ENCODE measurements around the gene NECAP2. TPM values are rescaled to one million over a fixed set of nuclear protein-coding genes. Genes with fewer than 3 reads are reported as not detected.

The NECAP2 gene
- polyA plus RNA-seq, 1 experiment: 108 TPM

Other genes starting within 250 kb of the NECAP2 start
- 6.7 and 9.5 TPM in 2 replicates for gene ARHGEF19, start 228.1 kb upstream of the NECAP2 start, polyA plus RNA-seq (2011; rRNA removed)
- 3.6 and 5.7 TPM in 2 replicates for gene CPLANE2, start 203.5 kb upstream of the NECAP2 start, polyA plus RNA-seq (2011; rRNA removed)
- 15.1 and 16.8 TPM in 2 replicates for gene FBXO42, start 88.2 kb upstream of the NECAP2 start, polyA plus RNA-seq (2011; rRNA removed)
- gene SZRD1, start 73.5 kb upstream of the NECAP2 start, polyA plus RNA-seq (2011; rRNA removed): 92.0 and 119 TPM in 2 replicates
- gene SPATA21, start 3.3 kb upstream of the NECAP2 start, polyA plus RNA-seq (2011; rRNA removed): 0.04 TPM in 1 of 2 replicates, not detected in the other
- under 0.01 TPM in 1 of 2 replicates, not detected in the other for gene RNU1-1, start 73.6 kb downstream of the NECAP2 start, polyA plus RNA-seq (2011; rRNA removed)
- 34.7 and 36.6 TPM in 2 replicates for gene NBPF1, start 172.8 kb downstream of the NECAP2 start, polyA plus RNA-seq (2011; rRNA removed)
- under 0.01 TPM in 1 of 2 replicates, not detected in the other for gene RNU1-3, start 226.2 kb downstream of the NECAP2 start, polyA plus RNA-seq (2011; rRNA removed)

Measured in AG04450 (cell line).